Lung (tissue), 12 donors: ENCODE measurements around the gene XYLT1. TPM values are rescaled to one million over a fixed set of nuclear protein-coding genes. Genes with fewer than 3 reads are reported as not detected.

Experiments
- ATAC-seq: fragments of 200-7000 bp; cut with Tn5 transposase; one replicate; pipeline ENCODE4 v1.9.1; 2020; ENCODE audit warnings: moderate number of reproducible peaks; ENCODE audit not compliant: insufficient read depth, low FRiP score
- DNase-seq, 3 donors: peaks; one replicate each; pipeline ENCODE4 v3.0.0-alpha.2; 2013 to 2017
- H3K27ac ChIP-seq, 2 donors: one replicate each; pipeline ENCODE4 v1.5.1; 2013; ENCODE audit warnings: mild to moderate bottlenecking in 2 of 2, moderate library complexity in 2 of 2, control low read depth in 1 of 2, inconsistent platforms in 1 of 2, low read depth in 1 of 2, low read length in 1 of 2
- H3K27me3 ChIP-seq, 3 donors: one replicate each; pipeline ENCODE4 v1.5.1; 2013; ENCODE audit warnings: low read length in 2 of 3; ENCODE audit not compliant: control insufficient read depth in 3 of 3, insufficient read depth in 3 of 3
- H3K36me3 ChIP-seq, 4 donors: one replicate each; pipeline ENCODE4 v1.5.1; 2013; ENCODE audit warnings: low read length in 4 of 4, mild to moderate bottlenecking in 1 of 4, moderate library complexity in 1 of 4; ENCODE audit not compliant: control insufficient read depth in 4 of 4, insufficient read depth in 4 of 4
- H3K4me1 ChIP-seq, 5 donors: one replicate each; pipeline ENCODE4 v1.5.1; 2013; ENCODE audit warnings: low read length in 5 of 5, mild to moderate bottlenecking in 2 of 5, moderate library complexity in 1 of 5; ENCODE audit not compliant: control insufficient read depth in 5 of 5, insufficient read depth in 5 of 5
- H3K4me3 ChIP-seq: one replicate; pipeline ENCODE4 v1.5.1; 2013; ENCODE audit warnings: mild to moderate bottlenecking, control low read depth, moderate library complexity
- H3K9ac ChIP-seq, 2 donors: one replicate each; pipeline ENCODE4 v1.5.1; 2013; ENCODE audit warnings: low read length in 2 of 2, control low read depth in 1 of 2; ENCODE audit not compliant: insufficient read depth in 1 of 2
- H3K9me3 ChIP-seq, 4 donors: one replicate each; pipeline ENCODE4 v1.5.1; 2013; ENCODE audit warnings: low read length in 3 of 4, mild to moderate bottlenecking in 1 of 4, moderate library complexity in 1 of 4; ENCODE audit not compliant: control insufficient read depth in 4 of 4, insufficient read depth in 3 of 4
- WGBS, 2 donors: extraction: QIAGEN DNeasy Blood & Tissue Kit; methylation state at CpG; one replicate each; pipeline ENCODE4 v1.1.7; 2013; 5-methylcytosine and 5-hydroxymethylcytosine counted together
- polyA plus RNA-seq, 2 donors: library from polyadenylated mRNA; stranded (reverse); fragments of 200-250 nt; gene quantifications; one replicate each; pipeline ENCODE4 v1.2.1, GENCODE V29; 2013
- total RNA-seq, 2 donors: library from RNA; depleted of rRNA in 1 of 2; stranded (reverse); fragments of >200 nt in 1 of 2; gene quantifications; one replicate each; pipeline ENCODE4 v1.2.1, GENCODE V29; 2014 to 2021
- TF ChIP-seq, protein P1 (sequence below): IDR thresholded peaks from 2 replicates; pipeline ENCODE4 v1.5.1; 2012; ENCODE audit warnings: mild to moderate bottlenecking; ENCODE audit errors: control extremely low read depth, extremely low read depth
- donor health status: control.
- donor health status: control.
- donor health status: Bipolar disorder and iron deficiency.
- donor health status: healthy.
- donor health status: DM: yes; HTN: yes; CAD: no.

The XYLT1 gene
- total and polyA plus RNA-seq, 4 donors = 1.4 to 11.5 (median 6.9) TPM

DNA sequence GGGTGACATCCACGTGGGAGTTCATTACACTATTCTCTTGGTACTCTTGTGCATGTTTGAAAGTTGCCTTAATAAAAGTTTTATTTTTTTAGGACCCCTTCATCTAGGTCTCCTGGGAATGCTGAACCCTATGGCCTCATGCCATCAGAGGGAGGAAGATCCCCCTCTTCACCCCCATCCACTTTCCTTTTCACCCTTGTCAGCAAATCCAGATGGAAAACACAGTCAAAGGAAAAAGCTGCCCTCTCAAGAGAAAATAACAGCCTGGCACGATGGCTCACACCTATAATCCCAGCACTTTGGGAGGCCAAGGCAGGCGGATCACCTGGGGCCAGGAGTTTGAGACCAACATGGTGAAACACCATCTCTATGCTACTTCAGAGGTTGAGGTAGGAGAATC is 274.2 kb downstream of the XYLT1 start:
- peaks cover 0 to 16% (median 2%) of the 10 kb centered on the region in 4 donors for H3K36me3 ChIP-seq
- no peak overlapping the region for H3K27ac ChIP-seq
- TF ChIP-seq, protein P1, sequence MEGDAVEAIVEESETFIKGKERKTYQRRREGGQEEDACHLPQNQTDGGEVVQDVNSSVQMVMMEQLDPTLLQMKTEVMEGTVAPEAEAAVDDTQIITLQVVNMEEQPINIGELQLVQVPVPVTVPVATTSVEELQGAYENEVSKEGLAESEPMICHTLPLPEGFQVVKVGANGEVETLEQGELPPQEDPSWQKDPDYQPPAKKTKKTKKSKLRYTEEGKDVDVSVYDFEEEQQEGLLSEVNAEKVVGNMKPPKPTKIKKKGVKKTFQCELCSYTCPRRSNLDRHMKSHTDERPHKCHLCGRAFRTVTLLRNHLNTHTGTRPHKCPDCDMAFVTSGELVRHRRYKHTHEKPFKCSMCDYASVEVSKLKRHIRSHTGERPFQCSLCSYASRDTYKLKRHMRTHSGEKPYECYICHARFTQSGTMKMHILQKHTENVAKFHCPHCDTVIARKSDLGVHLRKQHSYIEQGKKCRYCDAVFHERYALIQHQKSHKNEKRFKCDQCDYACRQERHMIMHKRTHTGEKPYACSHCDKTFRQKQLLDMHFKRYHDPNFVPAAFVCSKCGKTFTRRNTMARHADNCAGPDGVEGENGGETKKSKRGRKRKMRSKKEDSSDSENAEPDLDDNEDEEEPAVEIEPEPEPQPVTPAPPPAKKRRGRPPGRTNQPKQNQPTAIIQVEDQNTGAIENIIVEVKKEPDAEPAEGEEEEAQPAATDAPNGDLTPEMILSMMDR = no peak
- no peaks in the 10 kb centered on the region for H3K4me1 ChIP-seq
- 82 to 89% methylated on average over 3 of the region's 3 CpGs for WGBS, 2 donors
- H3K9ac ChIP-seq = no peak overlapping the region
- ATAC-seq (no peak), DNase-seq (no peak)
- H3K9me3 ChIP-seq = no peaks in the 10 kb centered on the region
- H3K4me3 ChIP-seq = no peak overlapping the region
- no peaks in the 10 kb centered on the region for H3K27me3 ChIP-seq

GRCh38 chr16:17194190-17194780 is 276.5 kb downstream of the XYLT1 start:
- ATAC-seq = no peak
- no peak overlapping the region for H3K4me3 ChIP-seq
- WGBS, 2 donors = 53 to 57% methylated on average over 14 of the region's 14 CpGs

DNA sequence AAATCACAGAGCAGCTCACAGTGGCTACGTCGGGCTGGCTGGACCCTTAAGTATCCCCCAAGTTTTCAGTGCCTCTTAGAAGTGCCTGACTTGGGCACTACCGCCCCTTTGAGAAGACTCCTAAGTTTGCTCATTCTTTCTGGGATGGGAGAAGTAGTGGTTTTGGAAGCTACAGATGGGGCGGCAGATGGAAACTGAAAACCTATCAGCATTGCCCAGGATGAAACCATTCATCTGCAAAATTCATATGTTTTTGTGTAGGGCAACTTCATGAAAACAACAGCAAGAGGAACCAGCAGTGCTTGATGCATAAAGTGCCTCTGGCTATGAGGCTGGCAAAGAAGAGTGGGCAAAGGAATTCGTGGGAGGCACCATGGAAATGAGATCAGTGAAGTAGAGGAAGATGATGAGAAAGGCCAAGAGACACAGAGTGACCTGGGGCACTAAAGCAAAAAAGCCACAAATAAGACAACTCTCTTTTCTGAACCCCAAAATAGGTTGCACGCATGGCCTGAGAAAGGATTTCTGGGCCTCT is 277.1 kb downstream of the XYLT1 start:
- Histone ChIP-seq H3K4me3 (no peak overlapping the region), H3K4me1 (no peaks in the 10 kb centered on the region), H3K27me3 (no peaks in the 10 kb centered on the region), H3K36me3 (peaks cover 0 to 7% (median 0%) of the 10 kb centered on the region in 4 donors), H3K9me3 (no peaks in the 10 kb centered on the region), H3K27ac (no peak overlapping the region), H3K9ac (no peak overlapping the region)
- 86 to 88% methylated on average over 6 of the region's 6 CpGs for whole genome bisulfite sequencing, 2 donors
- ATAC-seq (no peak), DNase-seq (no peak)
- TF ChIP-seq, protein P1 = no peak

More at GRCh38 chr16:17194190-17194780, 276.5 kb downstream of the XYLT1 start:
- no peak overlapping the region for H3K9ac ChIP-seq
- DNase-seq = peak; percentile 21 to 50 (median 43)
- H3K4me1 ChIP-seq = no peaks in the 10 kb centered on the region
- no peaks in the 10 kb centered on the region for H3K27me3 ChIP-seq
- peaks cover 0 to 11% (median 1%) of the 10 kb centered on the region in 4 donors for H3K36me3 ChIP-seq
- TF ChIP-seq, protein P1 = peak; percentile 32
- H3K27ac ChIP-seq = no peak overlapping the region
- H3K9me3 ChIP-seq = no peaks in the 10 kb centered on the region

DNA sequence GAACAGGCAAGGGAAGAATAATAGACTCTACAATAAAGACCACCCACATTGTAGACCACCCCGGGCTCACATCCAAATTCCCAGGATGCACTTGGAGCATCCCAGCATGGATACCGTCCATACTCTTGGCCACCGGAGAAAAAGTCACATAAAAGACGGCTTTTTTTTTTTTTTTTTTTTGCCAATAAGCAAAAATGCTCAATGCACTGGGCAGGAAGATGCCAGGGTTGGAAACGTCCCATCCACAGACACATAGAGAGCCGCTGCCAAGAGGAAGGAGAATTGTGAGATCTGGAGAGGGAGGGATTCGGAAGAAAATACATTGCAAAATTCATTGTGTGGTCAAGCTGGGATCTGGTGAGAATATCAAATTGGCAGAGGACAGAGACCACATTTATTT is 286.7 kb downstream of the XYLT1 start:
- H3K36me3 ChIP-seq = peaks cover 0 to 1% (median 0%) of the 10 kb centered on the region in 4 donors
- no peak overlapping the region for H3K4me3 ChIP-seq
- TF ChIP-seq, protein P1 = no peak
- H3K4me1 ChIP-seq = no peaks in the 10 kb centered on the region
- peaks cover 0 to 2% (median 0%) of the 10 kb centered on the region in 4 donors for H3K9me3 ChIP-seq
- no peak overlapping the region for H3K27ac ChIP-seq
- no peak overlapping the region for H3K9ac ChIP-seq
- H3K27me3 ChIP-seq = no peaks in the 10 kb centered on the region
- WGBS, 2 donors = 88 to 90% methylated on average over 7 of the region's 7 CpGs
- ATAC-seq = no peak
- DNase-seq = no peak
